MM.1S (cell line): ENCODE data around the gene PEX14.

Experiments used
- DNase-seq: peaks from one replicate; pipeline ENCODE4 v3.0.0-alpha.2; 2015
- H2AFZ ChIP-seq: fragments of 300-600 bp; sonication (generic); 2 replicates; pipeline ENCODE4 v1.6.0; 2016; ENCODE audit warnings: antibody characterized with exemption, low read length
- H3F3A ChIP-seq: fragments of 300-600 bp; sonication (generic); 2 replicates; pipeline ENCODE4 v1.6.1; 2016; ENCODE audit warnings: mild to moderate bottlenecking, antibody characterized with exemption, low read length, moderate library complexity, mixed read lengths; ENCODE audit not compliant: insufficient read depth
- H3K27ac ChIP-seq: fragments of 300-600 bp; sonication (generic); 2 replicates; pipeline ENCODE4 v1.5.1; 2016; ENCODE audit warnings: mild to moderate bottlenecking, low read length
- H3K27me3 ChIP-seq: fragments of 300-600 bp; sonication (generic); replicated peaks from 2 replicates; pipeline ENCODE4 v1.6.0; 2016; ENCODE audit warnings: low read length; ENCODE audit not compliant: insufficient read depth
- H3K36me3 ChIP-seq: fragments of 300-600 bp; sonication (generic); replicated peaks from 2 replicates; pipeline ENCODE4 v1.6.1; 2016; ENCODE audit warnings: mild to moderate bottlenecking, low read length, mixed read lengths; ENCODE audit not compliant: insufficient read depth
- H3K4me1 ChIP-seq: fragments of 300-600 bp; sonication (generic); 2 replicates; pipeline ENCODE4 v1.6.1; 2016; ENCODE audit warnings: low read length, mixed read lengths
- H3K4me2 ChIP-seq: fragments of 300-600 bp; sonication (generic); 2 replicates; pipeline ENCODE4 v1.6.0; 2016; ENCODE audit warnings: low read depth, low read length
- H3K4me3 ChIP-seq: fragments of 300-600 bp; sonication (generic); 2 replicates; pipeline ENCODE4 v1.5.1; 2016; ENCODE audit warnings: low read length, mixed read lengths
- H3K79me2 ChIP-seq: fragments of 300-600 bp; sonication (generic); 2 replicates; pipeline ENCODE4 v1.6.1; 2016; ENCODE audit warnings: mixed run types, low read length, mixed read lengths
- H3K9ac ChIP-seq: fragments of 300-600 bp; sonication (generic); 2 replicates; pipeline ENCODE4 v1.6.1; 2016; ENCODE audit warnings: low read length, mixed read lengths
- H3K9me2 ChIP-seq: fragments of 300-600 bp; sonication (generic); replicated peaks from 2 replicates; pipeline ENCODE4 v1.6.1; 2016; ENCODE audit warnings: mild to moderate bottlenecking, low read length, mixed read lengths; ENCODE audit not compliant: insufficient read depth
- H3K9me3 ChIP-seq: fragments of 300-600 bp; sonication (generic); replicated peaks from 2 replicates; pipeline ENCODE4 v1.6.1; 2016; ENCODE audit warnings: mild to moderate bottlenecking, low read length, mixed read lengths; ENCODE audit not compliant: insufficient read depth
- H4K20me1 ChIP-seq: fragments of 300-600 bp; sonication (generic); 2 replicates; pipeline ENCODE4 v1.6.1; 2016; ENCODE audit warnings: mild to moderate bottlenecking, low read length, moderate library complexity, mixed read lengths; ENCODE audit not compliant: insufficient read depth
- EZH2 ChIP-seq: fragments of 300-600 bp; sonication (generic); optimal IDR thresholded peaks from 2 replicates; pipeline ENCODE3; 2017; ENCODE audit warnings: low read depth, mild to moderate bottlenecking, antibody characterized with exemption, low read length, mixed read lengths
- EZH2phosphoT487 ChIP-seq: fragments of 300-600 bp; sonication (generic); IDR thresholded peaks from 2 replicates; pipeline ENCODE4 v1.6.1; 2018; ENCODE audit warnings: antibody characterized with exemption, low read length
- TF ChIP-seq, protein P1 (sequence below): fragments of 300-600 bp; sonication (generic); IDR thresholded peaks from 2 replicates; pipeline ENCODE4 v1.5.1; 2016; ENCODE audit warnings: antibody characterized with exemption, low read length, mixed read lengths

The PEX14 gene

DNA sequence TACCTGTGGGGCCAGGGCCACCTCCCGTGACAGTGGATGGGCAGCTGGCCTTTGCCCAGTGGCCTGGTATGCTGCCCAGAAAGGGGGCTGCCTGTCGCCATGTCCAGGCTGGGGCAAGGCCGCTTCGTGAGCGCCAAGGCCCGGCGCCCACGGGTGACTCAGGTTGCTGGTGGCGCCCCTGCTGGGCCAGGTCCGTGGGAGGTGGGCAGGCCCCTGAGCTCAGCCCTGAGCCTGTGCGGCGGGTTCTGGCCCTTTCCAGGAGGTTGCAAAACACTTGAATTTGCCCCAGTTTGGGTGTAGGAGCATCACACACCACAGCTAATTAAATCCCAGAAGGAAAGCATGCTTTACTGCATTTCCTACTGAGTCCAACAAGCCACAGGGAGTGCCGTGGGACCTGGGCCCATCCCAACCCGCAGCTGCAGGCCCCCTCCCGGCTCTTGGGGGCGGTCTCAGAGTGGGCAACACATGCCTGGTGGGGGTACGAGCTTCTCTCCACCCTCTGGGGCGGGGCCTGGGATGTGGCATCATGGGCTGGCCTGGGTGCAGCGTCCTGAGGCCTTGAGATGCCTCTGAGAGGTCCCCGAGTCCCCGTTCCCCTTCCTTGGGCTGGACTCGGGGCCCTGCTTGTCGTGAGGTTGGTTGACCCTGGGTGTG, 159.8 kb downstream of the PEX14 start:
- no peak overlapping the region for H3K9ac ChIP-seq
- peaks cover 17% of the 10 kb centered on the region for H3K27me3 ChIP-seq
- H3K36me3 ChIP-seq = no peaks in the 10 kb centered on the region
- no peaks in the 10 kb centered on the region for H3K4me1 ChIP-seq
- DNase-seq = no peak
- H3K27ac ChIP-seq = no peak overlapping the region
- no peak overlapping the region for H3K4me2 ChIP-seq
- H2AFZ ChIP-seq = no peak overlapping the region
- H4K20me1 ChIP-seq = no peaks in the 10 kb centered on the region
- no peaks in the 10 kb centered on the region for H3K79me2 ChIP-seq
- TF ChIP-seq EZH2phosphoT487 = no peak
- TF ChIP-seq, protein P1, sequence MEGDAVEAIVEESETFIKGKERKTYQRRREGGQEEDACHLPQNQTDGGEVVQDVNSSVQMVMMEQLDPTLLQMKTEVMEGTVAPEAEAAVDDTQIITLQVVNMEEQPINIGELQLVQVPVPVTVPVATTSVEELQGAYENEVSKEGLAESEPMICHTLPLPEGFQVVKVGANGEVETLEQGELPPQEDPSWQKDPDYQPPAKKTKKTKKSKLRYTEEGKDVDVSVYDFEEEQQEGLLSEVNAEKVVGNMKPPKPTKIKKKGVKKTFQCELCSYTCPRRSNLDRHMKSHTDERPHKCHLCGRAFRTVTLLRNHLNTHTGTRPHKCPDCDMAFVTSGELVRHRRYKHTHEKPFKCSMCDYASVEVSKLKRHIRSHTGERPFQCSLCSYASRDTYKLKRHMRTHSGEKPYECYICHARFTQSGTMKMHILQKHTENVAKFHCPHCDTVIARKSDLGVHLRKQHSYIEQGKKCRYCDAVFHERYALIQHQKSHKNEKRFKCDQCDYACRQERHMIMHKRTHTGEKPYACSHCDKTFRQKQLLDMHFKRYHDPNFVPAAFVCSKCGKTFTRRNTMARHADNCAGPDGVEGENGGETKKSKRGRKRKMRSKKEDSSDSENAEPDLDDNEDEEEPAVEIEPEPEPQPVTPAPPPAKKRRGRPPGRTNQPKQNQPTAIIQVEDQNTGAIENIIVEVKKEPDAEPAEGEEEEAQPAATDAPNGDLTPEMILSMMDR = no peak
- TF ChIP-seq EZH2 = no peak
- no peaks in the 10 kb centered on the region for H3F3A ChIP-seq
- no peaks in the 10 kb centered on the region for H3K9me3 ChIP-seq
- no peak overlapping the region for H3K4me3 ChIP-seq
- H3K9me2 ChIP-seq = no peaks in the 10 kb centered on the region

DNA sequence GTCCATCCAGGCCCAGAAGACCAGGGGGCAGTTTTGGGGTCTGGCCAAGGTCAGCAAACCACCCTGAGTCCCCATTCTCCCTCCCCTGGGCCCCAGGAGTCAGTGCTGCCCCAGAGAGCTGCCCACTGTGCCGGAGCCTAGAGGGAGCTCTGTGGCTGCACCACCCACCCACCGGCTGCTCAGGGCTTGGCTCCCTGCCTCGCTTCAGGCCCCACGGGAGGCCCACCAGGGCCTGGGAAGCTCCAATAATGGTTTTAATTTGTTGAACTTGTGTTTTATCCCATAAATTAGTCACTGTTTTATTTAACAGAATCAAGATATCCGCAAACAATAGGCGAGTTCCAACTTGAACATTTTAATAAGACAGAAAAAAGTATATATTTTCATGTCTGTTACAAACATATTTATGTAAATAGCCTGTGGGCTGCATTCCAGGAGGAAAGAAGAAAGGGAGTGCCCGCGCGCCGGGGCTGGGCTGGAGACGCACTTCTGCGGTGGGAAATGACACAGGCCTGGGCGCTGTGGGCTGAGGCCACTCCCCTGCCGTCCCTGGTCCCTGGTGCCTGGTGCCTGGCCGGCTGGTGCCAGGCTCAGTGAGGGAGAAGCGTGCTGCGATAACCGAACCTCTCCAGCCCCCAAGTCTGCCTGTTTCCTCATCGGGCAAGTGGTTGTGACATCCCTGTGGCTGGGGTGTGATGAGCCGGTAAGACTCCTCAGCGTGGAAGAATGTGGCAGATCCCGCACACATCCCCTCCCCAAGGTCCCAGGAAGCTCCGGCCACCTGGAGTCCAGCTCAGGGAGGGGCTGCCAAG, 160.5 kb downstream of the PEX14 start:
- DNase-seq = no peak

DNA sequence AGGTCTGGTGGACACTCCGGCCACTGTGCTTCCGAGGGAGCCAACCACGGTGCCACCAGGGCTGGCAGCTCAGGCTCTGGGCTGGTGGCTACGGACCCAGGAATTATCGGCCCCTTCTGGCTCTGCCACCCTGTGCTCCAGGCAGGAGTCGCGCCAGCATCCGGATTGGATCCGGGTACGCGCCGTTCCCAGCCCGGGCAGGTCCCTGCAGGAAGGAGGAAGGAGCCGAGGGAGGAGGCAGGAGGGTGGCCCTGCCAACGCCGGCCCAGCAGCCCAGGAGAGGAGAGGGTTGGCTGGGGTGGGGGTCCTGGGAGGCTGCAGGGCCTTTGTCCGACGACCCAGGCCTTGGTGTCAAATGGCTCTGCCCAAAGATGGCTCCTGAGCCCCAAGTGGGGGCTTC, 161.2 kb downstream of the PEX14 start:
- Histone ChIP-seq H3K79me2 (no peaks in the 10 kb centered on the region), H3K27me3 (peaks cover 19% of the 10 kb centered on the region), H2AFZ (no peak overlapping the region), H3F3A (no peaks in the 10 kb centered on the region), H3K9me3 (no peaks in the 10 kb centered on the region), H3K36me3 (no peaks in the 10 kb centered on the region), H4K20me1 (no peaks in the 10 kb centered on the region), H3K9ac (no peak overlapping the region), H3K9me2 (no peaks in the 10 kb centered on the region), H3K27ac (no peak overlapping the region), H3K4me3 (no peak overlapping the region), H3K4me1 (no peaks in the 10 kb centered on the region), H3K4me2 (no peak overlapping the region)
- TF ChIP-seq EZH2 = no peak
- no peak for TF ChIP-seq EZH2phosphoT487
- TF ChIP-seq, protein P1 = no peak
- DNase-seq = no peak

More for the DNA sequence above, 160.5 kb downstream of the PEX14 start:
- Histone ChIP-seq H3K9me2 (no peaks in the 10 kb centered on the region), H3K4me3 (no peak overlapping the region), H3K4me2 (no peak overlapping the region), H3K27ac (no peak overlapping the region), H3K27me3 (peaks cover 17% of the 10 kb centered on the region), H3K36me3 (no peaks in the 10 kb centered on the region), H3K79me2 (no peaks in the 10 kb centered on the region), H3F3A (no peaks in the 10 kb centered on the region), H3K9ac (no peak overlapping the region), H3K4me1 (no peaks in the 10 kb centered on the region), H3K9me3 (no peaks in the 10 kb centered on the region), H4K20me1 (no peaks in the 10 kb centered on the region), H2AFZ (no peak overlapping the region)
- TF ChIP-seq EZH2phosphoT487 = no peak
- TF ChIP-seq, protein P1 = no peak
- TF ChIP-seq EZH2 = no peak
